ENCODE results near the gene NR6A1.

DNA sequence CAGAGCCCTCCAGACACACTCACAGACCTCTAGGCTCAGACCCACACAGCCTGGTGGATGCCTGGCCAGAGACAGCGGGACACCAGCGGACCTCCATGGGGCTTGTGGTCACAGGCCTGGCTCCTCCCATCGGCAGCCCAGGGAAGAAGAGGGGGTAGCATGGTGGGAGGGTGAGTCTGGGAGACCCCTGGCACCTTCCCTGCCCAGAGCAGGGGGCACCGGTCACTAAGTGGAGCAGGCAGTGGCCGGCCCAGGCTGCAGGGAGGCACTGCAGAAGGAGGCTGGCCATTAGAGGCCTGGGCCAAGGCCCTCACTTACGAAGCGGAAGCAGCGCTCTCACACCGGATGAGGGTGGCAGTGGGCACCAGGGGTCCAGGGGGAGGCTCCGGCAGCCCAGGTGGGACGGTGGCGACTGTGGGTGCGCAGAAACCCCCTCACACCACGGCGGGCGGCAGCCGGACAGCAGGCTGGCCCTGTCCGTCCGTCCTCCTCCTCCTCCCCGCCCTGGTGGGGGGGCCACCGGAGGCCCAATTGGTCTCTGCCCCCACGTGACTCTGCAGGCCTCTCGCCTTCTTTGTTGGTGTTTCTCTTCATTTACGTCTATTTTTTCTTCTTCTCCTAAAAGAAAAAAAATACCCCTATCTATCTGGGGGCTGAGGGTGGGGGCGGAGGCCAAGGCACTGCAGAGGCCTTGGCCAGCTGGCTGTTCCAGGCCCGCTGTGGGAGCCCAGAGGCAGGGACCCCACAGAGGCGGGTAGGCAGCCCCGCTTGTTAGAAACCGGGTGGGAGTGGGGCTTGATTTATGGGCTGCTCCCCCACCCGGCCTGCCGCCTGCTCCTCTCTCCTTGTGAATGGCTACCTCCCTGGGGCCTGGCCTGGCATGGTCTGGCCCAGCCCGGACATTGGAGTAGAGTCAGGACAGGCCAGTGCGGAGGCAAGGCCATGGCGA lies 263.9 kb downstream of the NR6A1 start, which contains the start of gene NR5A1:
- TF ChIP-seq, protein P1, sequence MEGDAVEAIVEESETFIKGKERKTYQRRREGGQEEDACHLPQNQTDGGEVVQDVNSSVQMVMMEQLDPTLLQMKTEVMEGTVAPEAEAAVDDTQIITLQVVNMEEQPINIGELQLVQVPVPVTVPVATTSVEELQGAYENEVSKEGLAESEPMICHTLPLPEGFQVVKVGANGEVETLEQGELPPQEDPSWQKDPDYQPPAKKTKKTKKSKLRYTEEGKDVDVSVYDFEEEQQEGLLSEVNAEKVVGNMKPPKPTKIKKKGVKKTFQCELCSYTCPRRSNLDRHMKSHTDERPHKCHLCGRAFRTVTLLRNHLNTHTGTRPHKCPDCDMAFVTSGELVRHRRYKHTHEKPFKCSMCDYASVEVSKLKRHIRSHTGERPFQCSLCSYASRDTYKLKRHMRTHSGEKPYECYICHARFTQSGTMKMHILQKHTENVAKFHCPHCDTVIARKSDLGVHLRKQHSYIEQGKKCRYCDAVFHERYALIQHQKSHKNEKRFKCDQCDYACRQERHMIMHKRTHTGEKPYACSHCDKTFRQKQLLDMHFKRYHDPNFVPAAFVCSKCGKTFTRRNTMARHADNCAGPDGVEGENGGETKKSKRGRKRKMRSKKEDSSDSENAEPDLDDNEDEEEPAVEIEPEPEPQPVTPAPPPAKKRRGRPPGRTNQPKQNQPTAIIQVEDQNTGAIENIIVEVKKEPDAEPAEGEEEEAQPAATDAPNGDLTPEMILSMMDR (conservative IDR thresholded peaks at IDR 0.05; ENCODE audit: low read depth, low read length): no peak
- TF ChIP-seq EZH2phosphoT487 (IDR thresholded peaks at IDR 0.05; ENCODE audit: borderline replicate concordance, low read length): no peak
- no peak for TF ChIP-seq EZH2 (IDR thresholded peaks at IDR 0.05; ENCODE audit: low read length, unreplicated experiment)
